ENCODE measurements around the gene TBC1D21.
"Not testable (repeated sequence)": the region's sequence is repeated elsewhere in the genome, so short reads cannot be mapped to it uniquely, and the experiment has no call there.

The TBC1D21 gene

DNA sequence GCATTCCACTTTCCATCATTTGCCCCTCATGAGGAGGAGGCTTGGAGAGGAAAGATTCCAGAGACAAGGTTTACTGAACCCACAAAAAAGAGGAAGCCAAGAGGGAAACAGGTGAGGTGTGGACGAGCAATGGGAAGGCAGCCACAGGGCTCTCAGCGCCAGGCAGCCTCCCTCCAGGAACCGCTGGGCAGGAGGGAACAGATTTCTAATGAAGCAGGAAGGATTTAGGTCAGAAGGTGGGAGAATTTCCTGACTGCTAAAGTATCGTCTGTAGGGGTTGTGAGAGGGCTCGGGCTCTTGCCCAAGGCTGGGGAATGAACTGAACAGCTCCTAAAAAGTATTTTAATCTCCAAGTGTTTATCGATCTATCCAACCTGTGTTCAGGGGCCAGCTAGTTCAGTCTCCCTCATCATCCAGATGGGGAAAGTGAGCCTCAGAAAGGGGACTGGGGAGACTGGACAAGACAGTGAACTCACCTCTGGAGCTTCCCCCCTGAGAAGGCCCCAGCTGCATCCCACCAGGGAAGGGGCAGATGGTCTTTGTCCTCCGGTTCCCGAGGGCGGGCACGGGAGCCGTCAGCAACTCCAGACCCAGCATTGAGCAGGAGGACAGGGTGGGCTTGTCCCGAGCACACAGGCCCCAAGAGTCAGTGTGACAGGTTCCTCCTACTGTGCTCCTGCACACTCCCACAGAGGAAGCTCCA lies 63.4 kb downstream of the TBC1D21 start:
- peaks cover 3% of the 10 kb centered on the region for H3K36me3 ChIP-seq (ENCODE audit: insufficient read depth, low read length)
- H3K4me3 ChIP-seq (ENCODE audit: low read depth in 1 of 2, low read length in 2 of 2), result no peak overlapping the region
- no peak overlapping the region for H3K9ac ChIP-seq (ENCODE audit: low read length)
- no peaks in the 10 kb centered on the region for H3K9me3 ChIP-seq (ENCODE audit: low read length)
- H3K27ac ChIP-seq (ENCODE audit: low read depth, low read length), result no peak overlapping the region
- H3K27me3 ChIP-seq (ENCODE audit: control insufficient read depth in 1 of 2, insufficient read depth in 2 of 2, low read length in 2 of 2), result no peaks in the 10 kb centered on the region
- peaks cover 21% of the 10 kb centered on the region for H3K4me1 ChIP-seq (ENCODE audit: insufficient read depth, low read length)

DNA sequence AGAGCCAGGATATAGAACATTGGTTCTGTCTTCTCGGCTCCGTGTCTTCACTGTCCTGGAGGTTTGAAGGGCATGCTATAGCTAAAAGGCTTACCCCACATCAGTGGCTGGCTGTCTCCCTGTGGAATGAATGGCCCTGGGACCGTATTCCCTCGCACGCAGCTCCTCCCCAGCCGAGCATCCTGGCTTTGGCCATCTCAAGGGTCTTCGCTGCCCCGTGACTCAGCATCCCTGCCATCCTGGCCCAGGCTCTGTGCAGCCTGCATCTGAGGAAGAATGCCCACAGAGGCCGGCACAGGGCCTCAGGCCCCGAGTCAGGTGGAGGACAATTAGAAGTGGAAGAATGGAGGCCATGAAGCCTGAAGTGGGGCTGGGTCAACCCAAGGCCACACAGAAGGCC lies 63.9 kb downstream of the TBC1D21 start:
- Histone ChIP-seq H3K9me3 (ENCODE audit: low read length) (no peaks in the 10 kb centered on the region), H3K36me3 (ENCODE audit: insufficient read depth, low read length) (peaks cover 3% of the 10 kb centered on the region), H3K27me3 (ENCODE audit: control insufficient read depth in 1 of 2, insufficient read depth in 2 of 2, low read length in 2 of 2) (no peaks in the 10 kb centered on the region), H3K27ac (ENCODE audit: low read depth, low read length) (no peak overlapping the region), H3K9ac (ENCODE audit: low read length) (no peak overlapping the region), H3K4me3 (ENCODE audit: low read depth in 1 of 2, low read length in 2 of 2) (no peak overlapping the region), H3K4me1 (ENCODE audit: insufficient read depth, low read length) (peaks cover 21% of the 10 kb centered on the region)

DNA sequence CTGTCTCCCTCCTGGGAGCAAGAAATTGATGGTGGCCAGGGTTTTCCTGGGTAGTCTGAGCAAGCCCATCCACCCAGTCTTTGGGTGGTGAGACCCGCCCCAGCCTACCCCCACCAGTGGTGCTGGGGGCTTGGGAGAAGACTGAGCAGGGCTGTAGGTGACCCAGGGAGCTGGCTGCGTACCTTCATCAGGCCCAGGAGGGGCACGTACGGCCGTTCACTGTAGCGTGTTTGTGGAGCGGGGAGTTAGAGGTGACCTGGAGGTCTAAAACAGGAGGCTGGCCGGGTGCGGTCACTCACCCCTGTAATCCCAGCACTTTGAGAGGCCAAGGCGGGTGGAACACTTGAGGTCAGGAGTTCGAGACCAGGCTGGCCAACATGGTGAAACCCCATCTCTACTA lies 64.4 kb downstream of the TBC1D21 start:
- no peak overlapping the region for H3K9ac ChIP-seq (ENCODE audit: low read length)
- no peaks in the 10 kb centered on the region for H3K9me3 ChIP-seq (ENCODE audit: low read length)
- no peak overlapping the region for H3K4me3 ChIP-seq (ENCODE audit: low read depth in 1 of 2, low read length in 2 of 2)
- H3K27me3 ChIP-seq (ENCODE audit: control insufficient read depth in 1 of 2, insufficient read depth in 2 of 2, low read length in 2 of 2), result no peaks in the 10 kb centered on the region
- peaks cover 21% of the 10 kb centered on the region for H3K4me1 ChIP-seq (ENCODE audit: insufficient read depth, low read length)
- peaks cover 3% of the 10 kb centered on the region for H3K36me3 ChIP-seq (ENCODE audit: insufficient read depth, low read length)
- H3K27ac ChIP-seq (ENCODE audit: low read depth, low read length), result no peak overlapping the region

DNA sequence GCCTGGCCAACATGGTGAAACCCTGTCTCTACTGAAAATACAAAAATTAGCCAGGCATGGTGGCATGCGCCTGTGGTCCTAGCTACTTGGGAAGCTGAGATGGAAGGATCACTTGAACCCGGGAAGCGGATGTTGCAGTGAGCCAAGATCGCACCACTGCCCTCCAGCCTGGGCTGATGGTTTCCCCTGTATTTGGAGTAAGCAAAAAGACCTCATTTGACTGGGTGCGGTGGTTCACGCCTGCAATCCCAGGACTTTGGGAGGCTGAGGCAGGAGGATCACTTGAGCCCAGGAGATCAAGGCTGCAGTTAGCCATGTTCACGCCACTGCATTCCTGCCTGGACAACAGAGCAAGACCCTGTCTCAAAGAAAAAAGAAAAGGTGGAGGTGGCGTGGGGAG lies 65.2 kb downstream of the TBC1D21 start:
- H3K9ac ChIP-seq (ENCODE audit: low read length); H3K4me3 ChIP-seq (ENCODE audit: low read depth in 1 of 2, low read length in 2 of 2); H3K27ac ChIP-seq (ENCODE audit: low read depth, low read length); H3K9me3 ChIP-seq (ENCODE audit: low read length); H3K36me3 ChIP-seq (ENCODE audit: insufficient read depth, low read length); H3K27me3 ChIP-seq (ENCODE audit: control insufficient read depth in 1 of 2, insufficient read depth in 2 of 2, low read length in 2 of 2): not testable (repeated sequence)
- peaks cover 21% of the 10 kb centered on the region for H3K4me1 ChIP-seq (ENCODE audit: insufficient read depth, low read length)
